ENCODE results near the gene STIP1. TPM values are rescaled to one million over a fixed set of nuclear protein-coding genes. Genes with fewer than 3 reads are reported as not detected.
A peak's percentile ranks its signal among the peaks of the same experiment; 100 is the strongest.

Gene STIP1
- total RNA-seq, 1 donor from 2014 or later, result 125 TPM

GRCh38 chr11:64164392-64165312 is 21.3 kb upstream of the STIP1 start:
- intact Hi-C loops (cut with DNase I), result no loop called here
- Histone ChIP-seq H3K27ac (peak overlapping the region; percentile 3), H3K9me3 (no peaks in the 10 kb centered on the region), H3K27me3 (ENCODE audit: low read depth) (no peaks in the 10 kb centered on the region), H3K36me3 (no peaks in the 10 kb centered on the region), H3K4me1 (peaks cover 23% of the 10 kb centered on the region), H3K4me3 (peak overlapping the region; percentile 87)
- ATAC-seq, result peak; percentile 4 to 9
- DNase-seq, result no peak
- TF ChIP-seq CTCF (IDR thresholded peaks at IDR 0.05), result no peak

- Histone ChIP-seq H3K36me3 (no peaks in the 10 kb centered on the region), H3K4me1 (peaks cover 23% of the 10 kb centered on the region), H3K27ac (peak overlapping the region; percentile 84), H3K4me3 (peak overlapping the region; percentile 87), H3K9me3 (no peaks in the 10 kb centered on the region), H3K27me3 (ENCODE audit: low read depth) (no peaks in the 10 kb centered on the region)
- ATAC-seq, result peak; percentile 5 to 30
- TF ChIP-seq CTCF (IDR thresholded peaks at IDR 0.05), result no peak
- intact Hi-C loops (cut with DNase I), result no loop called here
- DNase-seq, result no peak
Observed at GRCh38 chr11:64165481-64165841, 20.5 kb upstream of the STIP1 start.

GRCh38 chr11:64165842-64166635 is 19.9 kb upstream of the STIP1 start, which contains the start of gene MACROD1:
Gene MACROD1, minus strand, starts transcription at chr11:64166113. Its CDS starts 119 bp downstream, at chr11:64165994.
- peak within 1 kb of the TSS; percentile 84 for H3K27ac ChIP-seq
- H3K9me3 ChIP-seq, result no peaks in the 10 kb centered on the region
- peak; percentile 93 for DNase-seq
- no peaks in the 10 kb centered on the region for H3K27me3 ChIP-seq (ENCODE audit: low read depth)
- no peaks in the 10 kb centered on the region for H3K36me3 ChIP-seq
- intact Hi-C loops (cut with DNase I), result no loop called here
- peak; percentile 95 to 96 for ATAC-seq
- peaks cover 23% of the 10 kb centered on the region for H3K4me1 ChIP-seq
- no peak for TF ChIP-seq CTCF (IDR thresholded peaks at IDR 0.05)
- H3K4me3 ChIP-seq, result peak within 1 kb of the TSS; percentile 87

GRCh38 chr11:64170419-64170818 is 15.6 kb upstream of the STIP1 start:
- peaks cover 9% of the 10 kb centered on the region for H3K4me1 ChIP-seq
- no peak overlapping the region for H3K27ac ChIP-seq
- DNase-seq (no peak), ATAC-seq (no peak)
- no peaks in the 10 kb centered on the region for H3K9me3 ChIP-seq
- H3K27me3 ChIP-seq (ENCODE audit: low read depth), result no peaks in the 10 kb centered on the region
- H3K4me3 ChIP-seq, result no peak overlapping the region
- H3K36me3 ChIP-seq, result no peaks in the 10 kb centered on the region
- TF ChIP-seq CTCF (IDR thresholded peaks at IDR 0.05), result no peak
- intact Hi-C loops (cut with DNase I), result no loop called here

- no peak for TF ChIP-seq CTCF (IDR thresholded peaks at IDR 0.05)
- Histone ChIP-seq H3K4me1 (no peaks in the 10 kb centered on the region), H3K27me3 (ENCODE audit: low read depth) (no peaks in the 10 kb centered on the region), H3K36me3 (no peaks in the 10 kb centered on the region), H3K27ac (no peak overlapping the region), H3K4me3 (no peak overlapping the region), H3K9me3 (no peaks in the 10 kb centered on the region)
- ATAC-seq (no peak), DNase-seq (no peak)
- intact Hi-C loops (cut with DNase I), result no loop called here
Observed at GRCh38 chr11:64173616-64174355, 12.2 kb upstream of the STIP1 start.
